ENCODE measurements around the gene MYOG.

Gene MYOG

DNA sequence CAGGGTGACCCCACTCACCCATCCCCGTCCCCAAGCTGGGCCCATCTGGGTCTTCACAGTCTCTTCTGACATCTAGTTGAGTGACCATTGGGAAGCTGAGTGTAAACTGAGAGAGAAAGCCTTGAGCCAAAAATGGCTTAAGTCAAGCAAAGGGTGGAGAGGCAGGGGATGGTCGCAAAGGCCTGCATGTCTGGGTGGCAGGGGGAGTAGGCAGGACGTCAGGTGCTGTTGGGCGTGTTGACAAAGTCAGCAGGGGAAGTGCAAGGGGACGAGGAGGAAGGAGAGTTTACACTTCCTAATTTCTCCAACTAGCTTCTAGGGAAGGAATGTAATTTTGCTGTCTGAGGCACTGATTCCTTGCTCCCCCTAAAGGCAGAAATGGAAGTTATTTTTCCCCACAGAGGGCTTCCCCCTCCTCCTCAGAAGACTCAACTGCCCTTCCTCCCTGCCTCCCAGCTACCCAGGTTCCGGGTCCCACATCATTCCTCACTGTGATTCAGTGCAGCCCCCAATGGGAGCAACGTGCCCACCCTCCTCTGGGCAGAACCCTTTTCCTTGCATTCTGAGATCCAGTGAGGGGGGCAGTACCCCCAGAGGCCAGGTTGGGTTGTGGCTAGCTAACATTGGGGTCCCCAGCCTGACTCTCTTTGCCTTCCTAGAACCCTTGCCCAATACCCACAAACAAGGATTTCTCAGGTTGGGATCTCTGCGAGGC is 40.5 kb upstream of the MYOG start:
- Histone ChIP-seq H3K9me3 (ENCODE audit: insufficient read depth, low read depth, low read length) (no peaks in the 10 kb centered on the region), H3K9ac (ENCODE audit: low read depth, low read length, poor library complexity, severe bottlenecking) (no peak overlapping the region), H3K36me3 (ENCODE audit: insufficient read depth, low read length) (no peaks in the 10 kb centered on the region), H3K79me2 (ENCODE audit: insufficient read depth, low read length) (no peaks in the 10 kb centered on the region), H2AFZ (ENCODE audit: low read length) (no peak overlapping the region), H3K4me3 (ENCODE audit: low read length, poor library complexity, severe bottlenecking) (no peak overlapping the region), H3K27me3 (ENCODE audit: insufficient read depth, low read length, poor library complexity, severe bottlenecking) (no peaks in the 10 kb centered on the region), H3K4me1 (ENCODE audit: insufficient read depth, low read length, poor library complexity, severe bottlenecking) (peaks cover 40% of the 10 kb centered on the region), H3F3A (ENCODE audit: low read depth) (no peaks in the 10 kb centered on the region), H3K4me2 (ENCODE audit: low read depth, low read length, poor library complexity, severe bottlenecking) (peak overlapping the region; percentile 94), H4K20me1 (ENCODE audit: insufficient read depth, low read length, poor library complexity, severe bottlenecking) (no peaks in the 10 kb centered on the region), H3K9me2 (replicated peaks; ENCODE audit: low read depth, low read length) (no peaks in the 10 kb centered on the region)
- no peak for TF ChIP-seq EZH2phosphoT487 (IDR thresholded peaks at IDR 0.05; ENCODE audit: borderline replicate concordance)
- TF ChIP-seq, protein P1, sequence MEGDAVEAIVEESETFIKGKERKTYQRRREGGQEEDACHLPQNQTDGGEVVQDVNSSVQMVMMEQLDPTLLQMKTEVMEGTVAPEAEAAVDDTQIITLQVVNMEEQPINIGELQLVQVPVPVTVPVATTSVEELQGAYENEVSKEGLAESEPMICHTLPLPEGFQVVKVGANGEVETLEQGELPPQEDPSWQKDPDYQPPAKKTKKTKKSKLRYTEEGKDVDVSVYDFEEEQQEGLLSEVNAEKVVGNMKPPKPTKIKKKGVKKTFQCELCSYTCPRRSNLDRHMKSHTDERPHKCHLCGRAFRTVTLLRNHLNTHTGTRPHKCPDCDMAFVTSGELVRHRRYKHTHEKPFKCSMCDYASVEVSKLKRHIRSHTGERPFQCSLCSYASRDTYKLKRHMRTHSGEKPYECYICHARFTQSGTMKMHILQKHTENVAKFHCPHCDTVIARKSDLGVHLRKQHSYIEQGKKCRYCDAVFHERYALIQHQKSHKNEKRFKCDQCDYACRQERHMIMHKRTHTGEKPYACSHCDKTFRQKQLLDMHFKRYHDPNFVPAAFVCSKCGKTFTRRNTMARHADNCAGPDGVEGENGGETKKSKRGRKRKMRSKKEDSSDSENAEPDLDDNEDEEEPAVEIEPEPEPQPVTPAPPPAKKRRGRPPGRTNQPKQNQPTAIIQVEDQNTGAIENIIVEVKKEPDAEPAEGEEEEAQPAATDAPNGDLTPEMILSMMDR (conservative IDR thresholded peaks at IDR 0.05; ENCODE audit: low read length), result peak; percentile 60

GRCh38 chr1:203124546-203125317 is 38.9 kb upstream of the MYOG start:
- no peaks in the 10 kb centered on the region for H3K36me3 ChIP-seq (ENCODE audit: insufficient read depth, low read length)
- H3K79me2 ChIP-seq (ENCODE audit: insufficient read depth, low read length), result no peaks in the 10 kb centered on the region
- H3K27me3 ChIP-seq (ENCODE audit: insufficient read depth, low read length, poor library complexity, severe bottlenecking), result no peaks in the 10 kb centered on the region
- H3K4me1 ChIP-seq (ENCODE audit: insufficient read depth, low read length, poor library complexity, severe bottlenecking), result peaks cover 45% of the 10 kb centered on the region
- no peaks in the 10 kb centered on the region for H3F3A ChIP-seq (ENCODE audit: low read depth)
- peak overlapping the region; percentile 7 for H3K4me2 ChIP-seq (ENCODE audit: low read depth, low read length, poor library complexity, severe bottlenecking)
- TF ChIP-seq, protein P1 (conservative IDR thresholded peaks at IDR 0.05; ENCODE audit: low read length), result no peak
- TF ChIP-seq EZH2phosphoT487 (IDR thresholded peaks at IDR 0.05; ENCODE audit: borderline replicate concordance), result no peak
- no peak overlapping the region for H2AFZ ChIP-seq (ENCODE audit: low read length)
- H3K4me3 ChIP-seq (ENCODE audit: low read length, poor library complexity, severe bottlenecking), result no peak overlapping the region
- H3K9me2 ChIP-seq (replicated peaks; ENCODE audit: low read depth, low read length), result no peaks in the 10 kb centered on the region
- no peak overlapping the region for H3K9ac ChIP-seq (ENCODE audit: low read depth, low read length, poor library complexity, severe bottlenecking)
- H3K9me3 ChIP-seq (ENCODE audit: insufficient read depth, low read depth, low read length), result no peaks in the 10 kb centered on the region
- no peaks in the 10 kb centered on the region for H4K20me1 ChIP-seq (ENCODE audit: insufficient read depth, low read length, poor library complexity, severe bottlenecking)

GRCh38 chr1:203124011-203124410 is 38.2 kb upstream of the MYOG start:
- no peak overlapping the region for H3K9ac ChIP-seq (ENCODE audit: low read depth, low read length, poor library complexity, severe bottlenecking)
- H3K4me1 ChIP-seq (ENCODE audit: insufficient read depth, low read length, poor library complexity, severe bottlenecking), result peaks cover 45% of the 10 kb centered on the region
- H3K27me3 ChIP-seq (ENCODE audit: insufficient read depth, low read length, poor library complexity, severe bottlenecking), result no peaks in the 10 kb centered on the region
- H3K9me3 ChIP-seq (ENCODE audit: insufficient read depth, low read depth, low read length), result no peaks in the 10 kb centered on the region
- H2AFZ ChIP-seq (ENCODE audit: low read length), result no peak overlapping the region
- no peaks in the 10 kb centered on the region for H3K79me2 ChIP-seq (ENCODE audit: insufficient read depth, low read length)
- H3K36me3 ChIP-seq (ENCODE audit: insufficient read depth, low read length), result no peaks in the 10 kb centered on the region
- H3F3A ChIP-seq (ENCODE audit: low read depth), result no peaks in the 10 kb centered on the region
- H3K9me2 ChIP-seq (replicated peaks; ENCODE audit: low read depth, low read length), result no peaks in the 10 kb centered on the region
- H3K4me2 ChIP-seq (ENCODE audit: low read depth, low read length, poor library complexity, severe bottlenecking), result no peak overlapping the region
- no peaks in the 10 kb centered on the region for H4K20me1 ChIP-seq (ENCODE audit: insufficient read depth, low read length, poor library complexity, severe bottlenecking)
- TF ChIP-seq EZH2phosphoT487 (IDR thresholded peaks at IDR 0.05; ENCODE audit: borderline replicate concordance), result no peak
- TF ChIP-seq, protein P1 (conservative IDR thresholded peaks at IDR 0.05; ENCODE audit: low read length), result no peak
- no peak overlapping the region for H3K4me3 ChIP-seq (ENCODE audit: low read length, poor library complexity, severe bottlenecking)
